NCI-H2196 treated with DMSO at 0.1 percent for 48 hours (cell line): ENCODE data around the gene STS.

Experiments used
- DNase-seq: peaks from one replicate; lab custom pipeline; 2025; ENCODE audit not compliant: unreplicated experiment; lab: John Stamatoyannopoulos, UW

Gene STS

DNA sequence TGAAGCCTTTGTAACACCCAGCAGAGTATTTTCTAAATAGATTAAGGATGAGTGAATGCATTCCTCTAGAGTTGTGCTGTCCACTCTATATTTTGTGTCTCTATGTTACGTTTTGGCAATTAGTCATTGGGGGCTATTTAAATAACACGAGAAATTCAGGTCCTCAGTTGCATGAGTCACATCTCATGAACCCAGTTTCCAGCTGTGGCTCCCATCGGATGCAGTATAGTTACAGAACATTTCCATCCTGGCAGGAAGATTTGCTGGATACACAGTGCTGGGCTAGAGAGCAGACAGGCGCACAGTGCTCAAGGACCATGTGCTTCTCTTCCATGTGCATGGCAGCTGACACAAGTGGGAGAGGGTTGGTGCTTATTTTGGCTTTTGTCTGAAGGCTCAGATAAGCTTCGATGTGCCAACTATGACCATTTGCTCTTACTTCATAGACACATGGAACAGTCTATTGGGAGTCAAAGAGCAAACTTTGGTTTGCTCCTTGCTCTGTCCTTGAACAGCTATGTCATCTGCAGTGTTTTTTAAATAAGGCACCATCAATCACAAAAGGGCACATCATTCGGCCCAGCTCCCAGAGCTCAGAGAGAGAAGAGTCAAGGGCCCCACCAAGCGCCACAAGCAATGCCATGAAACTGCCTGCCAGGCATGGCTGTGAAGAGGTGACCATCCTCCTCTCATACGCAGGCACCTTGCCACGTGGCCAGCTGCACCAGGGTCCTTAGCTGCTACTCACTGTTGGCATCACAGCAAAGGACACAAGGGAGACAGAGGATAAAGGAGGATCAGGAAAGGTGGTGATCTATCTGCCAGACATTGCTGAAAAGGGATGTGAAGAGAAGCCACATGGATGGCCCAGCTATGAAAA is 8.1 kb upstream of the STS start:
- DNase-seq: no peak

DNA sequence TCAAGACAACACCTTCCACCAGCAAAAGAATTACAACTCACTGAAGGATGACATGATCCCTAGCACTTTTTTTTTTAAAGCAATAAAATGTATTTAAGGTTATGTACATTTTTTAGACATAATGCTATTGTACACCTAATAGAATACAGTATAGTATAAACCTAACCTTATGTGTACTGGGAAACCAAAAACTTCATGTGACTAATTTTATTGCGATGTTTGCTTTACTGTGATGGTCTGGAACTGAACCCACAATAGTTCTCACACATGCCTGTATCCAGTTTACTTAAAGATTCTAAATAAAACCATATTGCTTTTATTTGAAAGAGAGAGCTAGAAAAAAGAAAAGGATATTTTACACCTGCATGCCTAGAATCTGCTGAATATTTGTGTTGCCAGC is 4.4 kb upstream of the STS start:
- no peak for DNase-seq

- DNase-seq: no peak
These were observed 3.5 kb upstream of the STS start for GRCh38 chrX:7143941-7144525.

DNA sequence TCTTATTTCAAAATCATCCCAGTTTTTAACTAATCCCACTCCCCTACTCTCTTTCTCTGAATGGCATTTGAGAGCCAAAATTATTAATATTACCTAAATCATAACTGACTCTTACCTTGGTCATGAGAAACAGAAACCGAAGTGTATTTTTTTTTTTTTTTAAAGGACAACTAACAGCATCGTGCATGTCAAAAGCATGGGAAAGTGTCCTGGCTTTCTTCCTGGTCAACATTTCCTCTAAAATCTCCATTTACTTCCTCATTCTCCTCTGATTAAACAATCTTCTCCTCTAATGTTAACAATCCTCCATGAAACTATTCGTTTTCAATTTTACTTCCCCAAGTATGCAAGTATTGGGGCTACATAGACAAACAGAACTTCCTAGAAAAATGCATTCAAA is 2.1 kb upstream of the STS start:
- no peak for DNase-seq

- DNase-seq: no peak
These were observed 1.4 kb upstream of the STS start for GRCh38 chrX:7146020-7146702.

- DNase-seq: no peak
These were observed 654 bp upstream of the STS start for GRCh38 chrX:7146703-7147412.

DNA sequence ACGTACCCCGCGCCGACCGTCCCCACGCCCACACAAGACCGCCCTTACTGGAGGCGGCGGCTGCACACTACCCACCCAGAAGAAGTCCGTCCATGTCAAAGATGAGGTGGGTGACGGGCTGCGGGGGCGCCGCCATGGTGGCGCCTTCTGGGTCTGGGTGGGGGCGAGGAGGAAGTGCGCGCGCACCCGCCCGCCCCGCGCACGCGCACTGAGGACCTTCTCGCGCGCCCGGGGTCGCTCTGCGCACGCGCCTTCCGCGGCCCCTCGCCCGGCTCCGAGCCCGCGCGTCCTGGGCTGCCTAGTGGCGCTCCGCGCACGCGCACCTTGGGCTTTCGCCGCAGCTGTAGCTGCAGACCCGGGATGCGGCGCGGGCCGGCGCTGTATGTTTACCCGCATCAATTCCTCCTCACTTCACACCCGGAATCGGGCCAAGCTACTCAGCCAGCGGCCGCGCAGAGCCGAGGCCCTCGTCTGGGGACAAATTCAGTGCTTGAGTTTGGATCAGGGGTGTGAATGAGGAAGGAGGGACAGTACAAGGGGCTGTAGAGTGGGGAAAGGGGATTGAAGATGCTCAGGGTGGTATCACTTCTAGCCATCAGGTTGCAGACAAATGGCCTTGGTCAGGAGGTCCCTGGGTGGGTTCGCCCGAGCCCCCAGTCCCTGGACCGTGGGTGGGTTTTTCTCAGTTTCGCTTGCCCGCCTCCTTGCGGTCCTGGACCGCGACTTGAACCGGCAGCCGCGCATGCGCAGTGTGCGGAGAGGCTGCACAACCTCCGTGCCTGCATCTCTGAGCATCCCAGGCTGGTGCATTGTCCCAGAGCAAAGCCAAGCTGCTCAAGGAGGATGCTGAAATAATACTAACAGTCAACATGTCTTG is 704 bp downstream of the STS start, which contains the start of gene PUDP:
TSS of gene PUDP (minus strand) at position 176 of the 877 bp plus-strand sequence. CDS start at position 136, 40 bp downstream.
- DNase-seq: peak; percentile 56

GRCh38 chrX:7149411-7149810 is 1.9 kb downstream of the STS start:
- no peak for DNase-seq

- no peak for DNase-seq
These were observed 5.7 kb downstream of the STS start for GRCh38 chrX:7153231-7153630.

GRCh38 chrX:7154041-7154597 is 6.6 kb downstream of the STS start:
- no peak for DNase-seq

- DNase-seq: no peak
These were observed 7.7 kb downstream of the STS start for GRCh38 chrX:7155163-7155562.

- DNase-seq: no peak
These were observed 9.4 kb downstream of the STS start for GRCh38 chrX:7156879-7157278.

GRCh38 chrX:7158468-7158990 is 11.0 kb downstream of the STS start:
- DNase-seq: no peak

- DNase-seq: no peak
These were observed 11.8 kb downstream of the STS start for GRCh38 chrX:7159149-7159861.

DNA sequence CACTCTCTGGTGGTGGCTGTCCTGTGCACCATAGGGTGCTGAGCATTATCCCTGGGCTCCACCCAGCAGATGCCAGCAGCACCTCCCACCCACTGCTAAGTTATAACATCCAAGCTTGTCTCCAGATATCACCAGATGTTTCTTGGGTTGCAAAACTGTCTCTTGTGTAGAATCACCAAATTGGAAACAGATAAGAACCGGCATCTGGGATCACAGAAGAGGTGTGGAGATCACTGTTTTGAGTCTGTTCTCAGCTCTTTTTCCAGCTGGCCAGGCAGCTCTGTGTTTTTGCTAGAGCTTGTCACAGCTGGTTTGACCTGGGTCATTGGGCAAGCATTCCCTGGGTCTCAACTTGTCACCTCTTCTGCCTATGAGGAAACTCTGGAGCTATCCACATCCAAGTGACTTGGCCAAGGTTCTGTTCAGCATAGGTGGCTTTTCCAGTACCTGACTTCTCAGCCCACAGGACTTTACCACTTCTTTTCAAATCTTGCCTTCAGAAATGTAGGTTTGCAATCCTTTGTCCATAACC is 15.7 kb downstream of the STS start:
- DNase-seq: no peak

DNA sequence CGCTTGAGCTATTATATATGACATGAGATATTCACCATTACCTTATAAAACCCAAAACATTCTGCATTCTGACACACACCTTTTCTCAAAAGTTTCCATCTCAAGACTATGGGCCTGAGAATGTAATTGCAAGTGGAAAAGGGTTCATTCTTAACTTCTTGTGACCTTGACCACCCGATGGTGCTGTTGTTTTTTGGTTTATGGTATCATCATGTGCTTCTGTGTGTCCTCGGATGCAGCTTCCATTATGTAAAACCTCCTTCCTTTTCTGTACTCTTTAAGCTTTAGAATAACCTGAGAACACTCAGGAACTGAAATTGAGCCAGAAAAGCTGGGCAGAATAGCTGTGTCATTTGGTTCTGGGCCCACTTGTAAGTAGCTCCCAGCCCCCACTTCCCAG is 16.7 kb downstream of the STS start:
- DNase-seq: no peak

DNA sequence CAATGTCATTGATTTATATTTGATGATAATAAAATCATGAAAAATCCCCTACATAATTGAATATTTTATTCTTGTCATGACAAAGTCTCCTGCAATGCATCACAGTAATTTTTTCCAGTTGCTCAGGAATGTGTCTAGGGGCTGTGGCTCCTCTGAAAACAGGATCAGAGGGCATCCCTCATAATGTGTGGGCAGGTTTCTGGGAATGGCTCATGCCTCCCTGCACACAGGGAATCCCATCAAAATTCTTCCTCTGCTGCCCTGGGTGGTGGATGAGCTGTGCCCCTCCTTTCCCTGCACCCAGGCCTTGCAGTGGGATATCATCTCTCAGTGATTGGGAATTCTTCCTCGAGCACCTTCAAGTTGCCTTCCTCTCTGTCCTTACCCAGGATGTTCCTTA is 20.9 kb downstream of the STS start:
- no peak for DNase-seq

- no peak for DNase-seq
These were observed 22.1 kb downstream of the STS start for GRCh38 chrX:7169627-7170026.

GRCh38 chrX:7170898-7171297 is 23.4 kb downstream of the STS start:
- no peak for DNase-seq
